DOHH2 (cell line): ENCODE measurements around the gene PDE4C.

ENCODE experiments used
- H3F3A ChIP-seq: fragments of 200-600 bp; sonication (generic), shearing (Covaris generic); 2 replicates; pipeline ENCODE4 v1.6.0; 2016; ENCODE audit warnings: antibody characterized with exemption, mild to moderate bottlenecking; ENCODE audit not compliant: control insufficient read depth, insufficient read depth
- H3K27ac ChIP-seq: fragments of 200-600 bp; sonication (generic); 2 replicates; pipeline ENCODE4 v1.5.1; 2014; ENCODE audit warnings: low read depth, mild to moderate bottlenecking, low read length, moderate library complexity
- H3K27me3 ChIP-seq: fragments of 200-600 bp; sonication (generic); 2 replicates; pipeline ENCODE4 v1.6.1; 2014; ENCODE audit warnings: mild to moderate bottlenecking, low read length, mixed read lengths; ENCODE audit not compliant: control insufficient read depth
- H3K36me3 ChIP-seq: fragments of 200-600 bp; sonication (generic); 2 replicates; pipeline ENCODE4 v1.6.1; 2014; ENCODE audit warnings: mild to moderate bottlenecking, low read length, moderate library complexity, mixed read lengths; ENCODE audit not compliant: control insufficient read depth
- H3K4me1 ChIP-seq: fragments of 200-600 bp; sonication (generic); 2 replicates; pipeline ENCODE4 v1.6.1; 2014; ENCODE audit warnings: mild to moderate bottlenecking, low read length, mixed read lengths; ENCODE audit not compliant: control insufficient read depth
- H3K4me2 ChIP-seq: fragments of 200-600 bp; sonication (generic); 2 replicates; pipeline ENCODE4 v1.6.0; 2014; ENCODE audit warnings: mild to moderate bottlenecking, low read length, moderate library complexity
- H3K4me3 ChIP-seq: fragments of 200-600 bp; sonication (generic); 2 replicates; pipeline ENCODE4 v1.5.1; 2014; ENCODE audit warnings: mild to moderate bottlenecking, low read length, mixed read lengths
- H3K79me2 ChIP-seq: fragments of 200-600 bp; sonication (generic); 2 replicates; pipeline ENCODE4 v1.6.1; 2014; ENCODE audit warnings: mild to moderate bottlenecking, low read length, mixed read lengths; ENCODE audit not compliant: control insufficient read depth
- H3K9me2 ChIP-seq: fragments of 200-600 bp; sonication (generic); replicated peaks from 2 replicates; pipeline ENCODE4 v1.6.1; 2014; ENCODE audit warnings: mild to moderate bottlenecking, low read length, mixed read lengths; ENCODE audit not compliant: control insufficient read depth
- H3K9me3 ChIP-seq: fragments of 200-600 bp; sonication (generic); 2 replicates; pipeline ENCODE4 v1.6.1; 2014; ENCODE audit warnings: antibody characterized with exemption, low read length, mixed read lengths; ENCODE audit not compliant: control insufficient read depth, insufficient read depth
- H4K20me1 ChIP-seq: fragments of 200-600 bp; sonication (generic); 2 replicates; pipeline ENCODE4 v1.6.0; 2014; ENCODE audit warnings: low read depth, mild to moderate bottlenecking, antibody characterized with exemption, low read length, moderate library complexity; ENCODE audit not compliant: control insufficient read depth, insufficient read depth
- EZH2phosphoT487 ChIP-seq: fragments of 200-600 bp; sonication (generic); IDR thresholded peaks from 2 replicates; pipeline ENCODE4 v1.6.1; 2017; ENCODE audit warnings: borderline replicate concordance, mild to moderate bottlenecking, antibody characterized with exemption, low read length, moderate library complexity, mixed read lengths
- TF ChIP-seq, protein P1 (sequence below): fragments of 200-600 bp; sonication (generic); IDR thresholded peaks from one replicate; pipeline ENCODE4 v1.5.1; 2014; ENCODE audit warnings: antibody characterized with exemption, mild to moderate bottlenecking, low read depth, low read length; ENCODE audit not compliant: poor library complexity, severe bottlenecking

Gene PDE4C

DNA sequence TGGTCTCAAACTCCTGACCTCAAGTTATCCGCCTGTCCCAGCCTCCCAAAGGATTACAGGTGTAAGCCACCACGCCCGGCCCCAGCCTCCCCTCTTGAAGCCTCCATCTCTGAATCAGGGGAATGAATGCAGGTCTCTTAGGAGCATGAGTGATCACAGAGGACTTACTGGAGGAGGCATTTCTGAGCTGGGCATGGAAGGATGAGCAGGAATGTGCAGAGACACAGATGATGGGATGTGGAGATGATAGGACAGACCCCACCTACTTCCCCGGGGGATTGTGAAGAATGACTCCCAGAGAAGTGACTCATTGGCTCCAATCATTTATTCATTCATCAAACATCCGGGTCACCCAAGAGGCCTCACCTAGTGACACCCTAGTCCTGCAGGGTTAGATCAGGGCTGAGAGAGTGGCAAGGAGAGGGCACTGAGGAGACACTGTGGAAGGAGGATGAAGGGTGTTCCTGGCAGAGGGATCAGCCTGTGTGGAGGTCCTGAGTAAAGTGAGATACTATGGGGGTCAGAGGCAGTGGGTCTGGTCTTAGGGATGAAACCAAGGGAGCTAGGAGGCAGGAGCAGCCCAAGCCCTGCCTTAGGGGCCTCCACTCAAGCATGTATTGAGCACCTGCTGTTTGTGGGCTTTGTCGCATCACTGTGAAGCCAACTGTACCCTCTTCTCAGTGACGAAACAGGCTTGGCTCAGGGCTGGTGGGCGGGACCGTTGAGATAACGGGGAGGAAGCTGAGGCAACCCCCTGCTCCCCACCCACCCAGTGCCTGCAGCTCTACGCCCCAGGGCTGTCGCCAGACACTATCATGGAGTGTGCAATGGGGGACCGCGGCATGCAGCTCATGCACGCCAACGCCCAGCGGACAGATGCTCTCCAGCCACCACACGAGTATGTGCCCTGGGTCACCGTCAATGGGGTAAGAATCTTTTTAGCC, 49.6 kb downstream of the PDE4C start:
- H3K79me2 ChIP-seq: peaks cover 46% of the 10 kb centered on the region
- H3K27me3 ChIP-seq: no peaks in the 10 kb centered on the region
- peaks cover 73% of the 10 kb centered on the region for H3K4me1 ChIP-seq
- H3K9me2 ChIP-seq: no peaks in the 10 kb centered on the region
- peaks cover 9% of the 10 kb centered on the region for H4K20me1 ChIP-seq
- peaks cover 55% of the 10 kb centered on the region for H3K36me3 ChIP-seq
- TF ChIP-seq EZH2phosphoT487: no peak
- TF ChIP-seq, protein P1, sequence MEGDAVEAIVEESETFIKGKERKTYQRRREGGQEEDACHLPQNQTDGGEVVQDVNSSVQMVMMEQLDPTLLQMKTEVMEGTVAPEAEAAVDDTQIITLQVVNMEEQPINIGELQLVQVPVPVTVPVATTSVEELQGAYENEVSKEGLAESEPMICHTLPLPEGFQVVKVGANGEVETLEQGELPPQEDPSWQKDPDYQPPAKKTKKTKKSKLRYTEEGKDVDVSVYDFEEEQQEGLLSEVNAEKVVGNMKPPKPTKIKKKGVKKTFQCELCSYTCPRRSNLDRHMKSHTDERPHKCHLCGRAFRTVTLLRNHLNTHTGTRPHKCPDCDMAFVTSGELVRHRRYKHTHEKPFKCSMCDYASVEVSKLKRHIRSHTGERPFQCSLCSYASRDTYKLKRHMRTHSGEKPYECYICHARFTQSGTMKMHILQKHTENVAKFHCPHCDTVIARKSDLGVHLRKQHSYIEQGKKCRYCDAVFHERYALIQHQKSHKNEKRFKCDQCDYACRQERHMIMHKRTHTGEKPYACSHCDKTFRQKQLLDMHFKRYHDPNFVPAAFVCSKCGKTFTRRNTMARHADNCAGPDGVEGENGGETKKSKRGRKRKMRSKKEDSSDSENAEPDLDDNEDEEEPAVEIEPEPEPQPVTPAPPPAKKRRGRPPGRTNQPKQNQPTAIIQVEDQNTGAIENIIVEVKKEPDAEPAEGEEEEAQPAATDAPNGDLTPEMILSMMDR: no peak
- no peak overlapping the region for H3K27ac ChIP-seq
- no peaks in the 10 kb centered on the region for H3K9me3 ChIP-seq
- H3F3A ChIP-seq: peaks cover 27% of the 10 kb centered on the region
- peak overlapping the region; percentile 2; the same call in 1 of the 2 replicates for H3K4me3 ChIP-seq
- peak overlapping the region; percentile 10 for H3K4me2 ChIP-seq

- Histone ChIP-seq H3K9me2 (no peaks in the 10 kb centered on the region), H3K27ac (peak overlapping the region; percentile 97), H4K20me1 (peaks cover 9% of the 10 kb centered on the region), H3K4me1 (peaks cover 73% of the 10 kb centered on the region), H3K27me3 (no peaks in the 10 kb centered on the region), H3K9me3 (no peaks in the 10 kb centered on the region), H3K79me2 (peaks cover 46% of the 10 kb centered on the region), H3F3A (peaks cover 36% of the 10 kb centered on the region), H3K4me2 (peak overlapping the region; percentile 99), H3K4me3 (peak overlapping the region; percentile 96), H3K36me3 (peaks cover 52% of the 10 kb centered on the region)
- TF ChIP-seq, protein P1: no peak
- TF ChIP-seq EZH2phosphoT487: no peak
Measured at GRCh38 chr19:18174983-18175382, 51.3 kb downstream of the PDE4C start.
